CD4-positive, alpha-beta memory T cell (primary cell): ENCODE data around the gene SMC3. TPM values are rescaled to one million over a fixed set of nuclear protein-coding genes. Genes with fewer than 3 reads are reported as not detected.
"Not testable (repeated sequence)": the region's sequence is repeated elsewhere in the genome, so short reads cannot be mapped to it uniquely, and the experiment has no call there.

ENCODE experiments used
- CTCF ChIA-PET: fragments of 350-600 bp; sonication (Branson Sonifier 250); formaldehyde crosslinking; loops from one replicate; lab custom pipeline; 2021; ENCODE audit warnings: inconsistent platforms; ENCODE audit not compliant: partially characterized antibody; lab: Charles Lee
- POLR2A ChIA-PET: fragments of 350-600 bp; sonication (Branson Sonifier 250); formaldehyde crosslinking; loops from one replicate; lab custom pipeline; 2021; ENCODE audit not compliant: partially characterized antibody; lab: Charles Lee
- DNase-seq, 5 donors: peaks; one replicate each; pipeline versions ENCODE4 v3.0.0 to v3.0.0-alpha.2; 2020 to 2022; ENCODE audit warnings: mixed read lengths in 1 of 5
- H3K27ac ChIP-seq: one replicate; pipeline ENCODE4 v1.7.0; 2013; ENCODE audit warnings: low read depth, low read length
- H3K27me3 ChIP-seq: 2 replicates; pipeline ENCODE4 v1.7.0; 2013; ENCODE audit warnings: mild to moderate bottlenecking, low read length, moderate library complexity; ENCODE audit not compliant: insufficient read depth
- H3K36me3 ChIP-seq: 2 replicates; pipeline ENCODE4 v1.7.0; 2013; ENCODE audit warnings: mild to moderate bottlenecking, low read length, moderate library complexity; ENCODE audit not compliant: insufficient read depth
- H3K4me1 ChIP-seq: 2 replicates; pipeline ENCODE4 v1.7.0; 2013; ENCODE audit warnings: mild to moderate bottlenecking, low read length, moderate library complexity; ENCODE audit not compliant: insufficient read depth
- H3K4me3 ChIP-seq, 2 donors: one replicate each; pipeline ENCODE4 v1.7.0; 2013; ENCODE audit warnings: low read length in 2 of 2, mild to moderate bottlenecking in 1 of 2
- H3K9me3 ChIP-seq, 2 donors: one replicate each; pipeline ENCODE4 v1.7.0; 2013; ENCODE audit warnings: low read length in 2 of 2, control low read depth in 1 of 2; ENCODE audit not compliant: control insufficient read depth in 1 of 2
- H3K27ac Mint-ChIP-seq, 7 donors: one replicate each; pipeline ENCODE4 v1.8.0; 2020 to 2021; ENCODE audit warnings: mixed read lengths in 7 of 7, mild to moderate bottlenecking in 6 of 7, inconsistent platforms in 3 of 7, moderate library complexity in 3 of 7
- H3K27me3 Mint-ChIP-seq, 2 donors: one replicate each; pipeline ENCODE4 v1.8.0; 2020 to 2021; ENCODE audit warnings: mixed read lengths in 2 of 2
- H3K36me3 Mint-ChIP-seq, 2 donors: one replicate each; pipeline ENCODE4 v1.8.0; 2020 to 2021; ENCODE audit warnings: mixed read lengths in 2 of 2, inconsistent platforms in 1 of 2, mild to moderate bottlenecking in 1 of 2
- H3K4me1 Mint-ChIP-seq, 4 donors: one replicate each; pipeline ENCODE4 v1.8.0; 2020 to 2021; ENCODE audit warnings: mixed read lengths in 4 of 4, mild to moderate bottlenecking in 1 of 4
- H3K4me3 Mint-ChIP-seq, 8 donors: one replicate each; pipeline ENCODE4 v1.8.0; 2020 to 2021; ENCODE audit warnings: mixed read lengths in 8 of 8, mild to moderate bottlenecking in 7 of 8, moderate library complexity in 6 of 8, inconsistent platforms in 3 of 8
- H3K9me3 Mint-ChIP-seq, 8 donors: one replicate each; pipeline ENCODE4 v1.8.0; 2020 to 2021; ENCODE audit warnings: mixed read lengths in 8 of 8, mild to moderate bottlenecking in 5 of 8, inconsistent platforms in 3 of 8, moderate library complexity in 1 of 8
- intact Hi-C: fragments of 100-400 bp; cut with micrococcal nuclease; formaldehyde crosslinking; loops from one replicate; pipeline ENCODE4 v1.15.1; 2023
- polyA plus RNA-seq, 2 donors: library from polyadenylated mRNA; unstranded; fragments of 300-500 nt; fragmentation: Illumina TruSeq; gene quantifications; one replicate each; pipeline ENCODE4 v1.2.3, GENCODE V29; 2021
- total RNA-seq, 2 experiments: library from RNA; stranded (reverse); gene quantifications; one replicate each; pipeline ENCODE4 v1.2.3, GENCODE V29; 2021

The SMC3 gene
- total and polyA plus RNA-seq, 4 experiments from 2014 or later: 43.8 to 96.1 (median 56.4) TPM

DNA sequence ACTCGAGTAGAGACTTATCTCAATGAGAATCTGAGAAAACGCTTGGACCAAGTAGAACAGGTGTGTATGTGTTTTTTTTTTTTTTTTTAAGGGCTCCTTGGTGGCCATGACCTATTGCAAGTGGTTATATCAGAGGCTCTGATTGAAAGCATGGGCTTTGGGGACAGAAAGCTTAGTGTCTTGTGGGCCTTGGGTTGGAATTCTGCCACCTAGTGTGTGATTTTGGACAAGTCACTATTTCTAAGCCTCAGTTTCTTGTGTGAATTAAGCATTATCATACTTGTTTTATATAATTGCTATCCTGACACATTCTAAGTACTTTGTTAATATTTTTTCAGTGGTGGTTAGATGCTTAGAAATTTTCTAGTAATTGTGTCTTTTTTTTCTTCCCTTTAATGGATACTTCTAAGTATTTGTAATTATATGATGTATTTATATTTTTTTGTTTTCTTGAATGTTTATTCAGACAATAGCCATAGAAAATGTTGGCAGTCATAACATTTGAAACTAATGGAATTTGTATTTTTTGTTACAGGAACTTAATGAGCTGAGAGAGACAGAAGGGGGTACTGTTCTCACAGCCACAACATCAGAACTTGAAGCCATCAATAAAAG is 33.1 kb downstream of the SMC3 start:
- no peaks in the 10 kb centered on the region for H3K27me3 ChIP-seq
- H3K4me1 ChIP-seq: no peaks in the 10 kb centered on the region
- H3K36me3 Mint-ChIP-seq: peaks cover 62 to 78% of the 10 kb centered on the region in 2 donors
- H3K9me3 ChIP-seq: no peaks in the 10 kb centered on the region
- CTCF ChIA-PET: interaction anchor here (0.8 to 2.8 kb wide), 13 partner anchors 8 to 610 kb away, joined by 3 to 26 read pairs (median 5); partner anchors contain the start of genes SMC3 and SMNDC1
- no peak overlapping the region for H3K4me3 ChIP-seq
- H3K27ac ChIP-seq: no peak overlapping the region
- peak overlapping the region in 3 of 7 donors; percentile 36 to 50 (median 41) for H3K27ac Mint-ChIP-seq
- intact Hi-C loops: loop anchor here (1.0 kb wide), 3 partner anchors 43 to 294 kb away; no protein-coding TSS in a partner anchor
- peak in 4 of 5 donors; percentile 40 to 49 (median 44) for DNase-seq
- peaks cover 0 to 2% (median 0%) of the 10 kb centered on the region in 4 donors for H3K4me1 Mint-ChIP-seq
- H3K27me3 Mint-ChIP-seq: no peaks in the 10 kb centered on the region
- POLR2A ChIA-PET: interaction anchor here (0.6 to 1.0 kb wide), 2 partner anchors 295 to 810 kb away, joined by 3 to 4 read pairs; no protein-coding TSS in a partner anchor
- H3K9me3 Mint-ChIP-seq: no peaks in the 10 kb centered on the region
- H3K36me3 ChIP-seq: peaks cover 43% of the 10 kb centered on the region
- H3K4me3 Mint-ChIP-seq: no peak overlapping the region

DNA sequence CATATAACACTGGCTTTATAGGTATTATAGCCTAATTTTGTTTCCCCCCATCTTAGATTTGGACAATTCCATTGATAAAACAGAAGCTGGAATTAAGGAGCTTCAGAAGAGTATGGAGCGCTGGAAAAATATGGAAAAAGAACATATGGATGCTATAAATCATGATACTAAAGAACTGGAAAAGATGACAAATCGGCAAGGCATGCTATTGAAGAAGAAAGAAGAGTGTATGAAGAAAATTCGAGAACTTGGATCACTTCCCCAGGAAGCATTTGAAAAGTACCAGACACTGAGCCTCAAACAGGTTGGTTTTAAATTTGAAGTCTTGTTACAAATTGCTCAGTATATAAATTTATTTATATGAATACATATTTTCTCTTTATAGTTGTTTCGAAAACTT is 34.1 kb downstream of the SMC3 start:
- no peaks in the 10 kb centered on the region for H3K9me3 ChIP-seq
- H3K36me3 Mint-ChIP-seq: peaks cover 57 to 81% of the 10 kb centered on the region in 2 donors
- no peak overlapping the region for H3K27ac ChIP-seq
- intact Hi-C loops: no loop called here
- H3K36me3 ChIP-seq: peaks cover 49% of the 10 kb centered on the region
- H3K4me1 Mint-ChIP-seq: peaks cover 0 to 2% (median 0%) of the 10 kb centered on the region in 4 donors
- CTCF ChIA-PET: interaction anchor here (0.6 to 1.5 kb wide), 3 partner anchors 13 to 762 kb away, joined by 3 to 4 read pairs (median 3); no protein-coding TSS in a partner anchor
- POLR2A ChIA-PET: no interaction called here
- H3K4me1 ChIP-seq: no peaks in the 10 kb centered on the region
- no peaks in the 10 kb centered on the region for H3K27me3 Mint-ChIP-seq
- peak overlapping the region in 1 of 7 donors; percentile 15 for H3K27ac Mint-ChIP-seq
- H3K27me3 ChIP-seq: no peaks in the 10 kb centered on the region
- H3K4me3 Mint-ChIP-seq: no peak overlapping the region
- no peak for DNase-seq
- no peak overlapping the region for H3K4me3 ChIP-seq
- no peaks in the 10 kb centered on the region for H3K9me3 Mint-ChIP-seq

GRCh38 chr10:110608087-110608486 is 40.6 kb downstream of the SMC3 start:
- ChIA-PET POLR2A (interaction anchor here (0.6 to 1.3 kb wide), 2 partner anchors 48 to 301 kb away, joined by 3 to 4 read pairs; no protein-coding TSS in a partner anchor), CTCF (interaction anchor here (0.7 to 2.8 kb wide), 15 partner anchors 9 to 1529 kb away, joined by 3 to 12 read pairs (median 5); no protein-coding TSS in a partner anchor)
- Mint-ChIP-seq H3K27ac (peak overlapping the region in 1 of 7 donors; percentile 22), H3K4me1 (peaks cover 0 to 17% (median 7%) of the 10 kb centered on the region in 4 donors), H3K27me3 (no peaks in the 10 kb centered on the region), H3K9me3 (no peaks in the 10 kb centered on the region), H3K36me3 (peaks cover 15 to 28% of the 10 kb centered on the region in 2 donors), H3K4me3 (no peak overlapping the region)
- intact Hi-C loops: no loop called here
- H3K9me3 ChIP-seq: no peaks in the 10 kb centered on the region
- H3K27me3 ChIP-seq: no peaks in the 10 kb centered on the region
- no peak overlapping the region for H3K27ac ChIP-seq
- peaks cover 12% of the 10 kb centered on the region for H3K36me3 ChIP-seq
- H3K4me3 ChIP-seq: no peak overlapping the region
- DNase-seq: no peak
- H3K4me1 ChIP-seq: no peaks in the 10 kb centered on the region

GRCh38 chr10:110609605-110610004 is 42.1 kb downstream of the SMC3 start:
- Mint-ChIP-seq H3K27me3 (no peaks in the 10 kb centered on the region), H3K4me1 (peaks cover 0 to 17% (median 7%) of the 10 kb centered on the region in 4 donors), H3K4me3 (no peak overlapping the region), H3K27ac (no peak overlapping the region), H3K9me3 (no peaks in the 10 kb centered on the region), H3K36me3 (peaks cover 7 to 18% of the 10 kb centered on the region in 2 donors)
- H3K4me3 ChIP-seq: no peak overlapping the region
- intact Hi-C loops: loop anchor here (1.0 to 10.0 kb wide), 5 partner anchors 72 to 1528 kb away; no protein-coding TSS in a partner anchor
- H3K36me3 ChIP-seq: peaks cover 6% of the 10 kb centered on the region
- no peaks in the 10 kb centered on the region for H3K9me3 ChIP-seq
- no peak for DNase-seq
- H3K27ac ChIP-seq: no peak overlapping the region
- no peaks in the 10 kb centered on the region for H3K27me3 ChIP-seq
- ChIA-PET CTCF (interaction anchor here (1.6 to 2.8 kb wide), 7 partner anchors 10 to 989 kb away, joined by 4 to 12 read pairs (median 6); no protein-coding TSS in a partner anchor), POLR2A (no interaction called here)
- H3K4me1 ChIP-seq: no peaks in the 10 kb centered on the region

DNA sequence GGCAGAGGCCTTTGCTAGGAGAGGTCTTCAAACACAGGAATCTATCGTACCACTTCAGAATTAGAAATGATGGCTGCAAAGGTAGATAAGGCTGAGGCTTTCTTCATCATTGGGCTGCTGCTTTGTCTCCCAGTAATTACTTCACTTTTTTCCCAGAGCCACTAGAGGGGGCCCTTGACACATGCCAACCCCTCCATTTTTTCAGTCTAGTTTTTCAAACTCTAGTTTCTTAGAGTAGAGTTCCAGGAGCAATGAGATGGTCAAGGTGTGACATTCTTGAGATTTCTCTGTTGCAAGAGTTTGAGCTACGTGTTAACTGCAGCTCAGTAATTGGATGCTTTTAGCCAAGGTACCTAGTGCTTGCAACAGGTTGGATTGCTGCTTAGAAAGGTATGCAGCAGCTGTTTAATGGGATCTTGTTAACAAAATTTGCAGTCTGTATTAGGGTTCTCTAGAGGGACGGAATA is 42.8 kb downstream of the SMC3 start:
- Histone ChIP-seq H3K9me3 (no peaks in the 10 kb centered on the region), H3K4me3 (no peak overlapping the region), H3K27ac (no peak overlapping the region), H3K4me1 (no peaks in the 10 kb centered on the region), H3K27me3 (no peaks in the 10 kb centered on the region), H3K36me3 (peaks cover 6% of the 10 kb centered on the region)
- H3K4me3 Mint-ChIP-seq: no peak overlapping the region
- no peak overlapping the region for H3K27ac Mint-ChIP-seq
- ChIA-PET CTCF (interaction anchor here (0.7 to 2.8 kb wide), 19 partner anchors 10 to 1526 kb away, joined by 3 to 18 read pairs (median 4); partner anchors contain the start of gene BBIP1), POLR2A (interaction anchor here (1.2 kb wide), 1 partner anchor 62 kb away, joined by 3 read pairs; no protein-coding TSS in a partner anchor)
- intact Hi-C loops: loop anchor here (1.0 to 10.0 kb wide), 5 partner anchors 71 to 1527 kb away; no protein-coding TSS in a partner anchor
- H3K4me1 Mint-ChIP-seq: peaks cover 0 to 17% (median 7%) of the 10 kb centered on the region in 4 donors
- no peaks in the 10 kb centered on the region for H3K27me3 Mint-ChIP-seq
- H3K9me3 Mint-ChIP-seq: no peaks in the 10 kb centered on the region
- peak; percentile 56 to 70 (median 63) for DNase-seq
- H3K36me3 Mint-ChIP-seq: peaks cover 0 to 10% of the 10 kb centered on the region in 2 donors

DNA sequence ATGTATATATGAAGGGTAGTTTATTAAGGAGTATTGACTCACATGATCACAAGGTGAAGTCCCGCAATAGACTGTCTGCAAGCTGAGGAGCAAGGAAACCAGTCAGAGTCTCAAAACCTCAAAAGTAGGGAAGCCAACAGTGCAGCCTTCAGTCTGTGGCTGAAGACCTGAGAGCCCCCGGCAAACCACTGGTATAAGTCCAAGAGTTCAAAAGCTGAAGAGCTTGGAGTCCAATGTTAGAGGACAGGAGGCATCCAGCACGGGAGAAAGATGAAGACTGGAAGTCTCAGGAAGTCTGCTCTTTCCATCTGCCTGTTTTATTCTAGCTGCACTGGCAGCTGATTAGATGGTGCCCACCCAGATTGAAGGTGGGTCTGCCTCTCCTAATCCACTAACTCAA is 43.3 kb downstream of the SMC3 start:
- DNase-seq, H3K36me3 Mint-ChIP-seq, H3K27ac Mint-ChIP-seq, H3K27ac ChIP-seq, H3K4me3 Mint-ChIP-seq, H3K36me3 ChIP-seq, H3K4me3 ChIP-seq, H3K4me1 ChIP-seq, H3K9me3 Mint-ChIP-seq, H3K27me3 Mint-ChIP-seq, H3K9me3 ChIP-seq, H3K27me3 ChIP-seq: not testable (repeated sequence)
- CTCF ChIA-PET: interaction anchor here (0.7 to 2.8 kb wide), 20 partner anchors 8 to 1525 kb away, joined by 3 to 18 read pairs (median 4); partner anchors contain the start of gene BBIP1
- intact Hi-C loops: loop anchor here (1.0 to 10.0 kb wide), 5 partner anchors 71 to 1527 kb away; no protein-coding TSS in a partner anchor
- POLR2A ChIA-PET: interaction anchor here (1.2 kb wide), 1 partner anchor 62 kb away, joined by 3 read pairs; no protein-coding TSS in a partner anchor
- peaks cover 0 to 17% (median 7%) of the 10 kb centered on the region in 4 donors for H3K4me1 Mint-ChIP-seq
